GM19372 (cell line): ENCODE measurements around the gene SEMA3B.
"Not testable (repeated sequence)": the region's sequence is repeated elsewhere in the genome, so short reads cannot be mapped to it uniquely, and the experiment has no call there.

ENCODE experiments used
- ATAC-seq: cut with Tn5 transposase; IDR thresholded peaks from one replicate; pipeline ENCODE4 v1.9.1; 2021; ENCODE audit warnings: mild to moderate bottlenecking, low read depth, moderate library complexity; ENCODE audit not compliant: unreplicated experiment

Gene SEMA3B

GRCh38 chr3:50303013-50303815 is 34.3 kb downstream of the SEMA3B start, which contains the start of gene HYAL1:
HYAL1 (minus strand) TSS chr3:50303574; CDS start chr3:50302956, 618 bp downstream.
- ATAC-seq = no peak

GRCh38 chr3:50304601-50305000 is 35.7 kb downstream of the SEMA3B start:
- no peak for ATAC-seq

DNA sequence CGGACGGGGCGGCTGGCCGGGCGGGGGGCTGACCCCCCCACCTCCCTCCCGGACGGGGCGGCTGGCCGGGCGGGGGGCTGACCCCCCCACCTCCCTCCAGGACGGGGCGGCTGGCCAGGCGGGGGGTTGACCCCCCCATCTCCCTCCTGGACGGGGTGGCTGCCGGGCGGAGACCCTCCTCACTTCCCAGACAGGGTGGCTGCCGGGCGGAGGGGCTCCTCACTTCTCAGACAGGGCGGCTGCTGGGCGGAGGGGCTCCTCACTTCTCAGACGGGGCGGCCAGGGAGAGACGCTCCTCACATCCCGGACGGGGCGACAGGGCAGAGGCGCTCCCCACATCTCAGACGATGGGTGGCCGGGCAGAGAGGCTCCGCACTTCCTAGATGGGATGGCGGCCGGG is 43.1 kb downstream of the SEMA3B start:
- ATAC-seq = not testable (repeated sequence)

DNA sequence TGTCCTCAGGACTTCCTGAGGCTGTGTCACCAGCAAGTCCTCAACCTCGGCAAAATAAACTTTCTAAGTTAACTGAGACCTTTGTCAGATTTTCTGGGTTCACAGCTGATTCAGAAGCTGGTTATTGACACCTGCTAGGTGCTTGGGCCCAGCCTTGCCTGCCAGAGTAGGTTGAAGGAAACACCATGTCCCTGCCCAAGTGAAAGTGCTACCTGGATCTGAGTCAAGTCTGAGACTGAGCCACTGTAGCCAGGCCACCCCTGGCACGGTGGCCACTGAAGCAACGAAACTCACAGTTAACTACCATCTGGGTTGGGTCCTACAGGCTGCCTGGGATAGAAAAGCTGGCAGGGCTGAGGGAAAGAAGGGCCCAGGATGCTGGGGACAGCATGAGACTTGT is 45.4 kb downstream of the SEMA3B start:
- no peak for ATAC-seq

GRCh38 chr3:50314816-50315215 is 45.9 kb downstream of the SEMA3B start:
- no peak for ATAC-seq

- no peak for ATAC-seq
Observed at GRCh38 chr3:50316657-50317242, 47.8 kb downstream of the SEMA3B start.

DNA sequence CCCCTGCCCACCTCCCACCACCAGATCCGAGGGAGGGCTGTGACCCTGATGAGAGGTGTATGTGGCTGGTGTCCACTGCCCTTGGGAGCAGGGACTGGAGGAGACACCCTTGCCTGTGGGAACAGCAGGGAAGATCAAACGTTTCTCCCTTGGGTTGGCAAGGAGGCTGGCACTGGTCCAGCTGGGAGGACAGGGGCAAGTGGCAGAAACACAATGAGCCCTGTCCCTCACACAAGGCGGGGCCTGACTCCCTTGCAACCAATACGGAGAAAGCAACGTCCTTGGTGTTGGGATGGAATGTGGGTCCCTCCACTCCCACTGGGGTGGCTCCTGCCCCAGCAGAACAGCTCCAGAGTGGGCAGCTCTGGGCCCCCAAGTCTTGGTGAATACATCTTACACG is 48.4 kb downstream of the SEMA3B start:
- no peak for ATAC-seq

DNA sequence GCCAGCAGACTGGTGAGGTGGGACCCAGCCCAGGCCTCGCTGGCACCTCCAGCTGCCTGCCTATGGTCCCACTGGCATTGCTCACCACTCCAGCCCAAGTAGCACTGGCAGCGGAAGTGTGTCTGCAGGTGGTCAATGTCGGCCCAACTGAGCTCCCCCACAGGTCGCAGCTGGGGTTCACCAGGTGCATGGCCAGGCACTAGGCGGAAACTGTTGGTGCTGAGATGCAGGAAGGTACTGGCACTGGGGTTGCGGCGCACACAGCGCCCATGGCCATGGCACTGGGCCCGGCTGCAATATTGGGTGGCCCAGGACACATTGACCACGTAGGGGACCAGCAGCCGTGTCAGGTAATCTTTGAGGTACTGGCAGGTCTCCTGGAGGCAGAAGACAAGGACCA is 49.2 kb downstream of the SEMA3B start:
- no peak for ATAC-seq

DNA sequence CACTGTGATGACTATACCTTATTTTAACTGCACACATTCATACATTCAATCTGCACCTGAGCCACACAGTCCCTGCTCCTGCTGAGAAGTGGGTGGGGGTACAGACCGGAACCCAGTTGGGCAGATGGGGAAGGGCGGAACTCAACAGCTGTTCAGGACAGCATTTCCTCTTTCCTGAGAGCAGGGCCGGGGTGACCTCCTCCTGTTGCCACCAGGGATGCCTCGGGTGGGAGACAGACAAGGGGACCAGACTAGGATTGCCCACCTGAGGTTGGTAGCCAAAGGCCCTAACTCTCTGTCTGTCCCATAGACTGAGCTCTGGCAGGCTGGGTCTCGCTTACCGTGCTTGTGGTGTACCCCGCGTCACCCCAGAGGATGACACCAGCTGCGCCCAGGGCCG is 49.7 kb downstream of the SEMA3B start:
- no peak for ATAC-seq

GRCh38 chr3:50319181-50319893 is 50.4 kb downstream of the SEMA3B start:
- ATAC-seq = no peak

DNA sequence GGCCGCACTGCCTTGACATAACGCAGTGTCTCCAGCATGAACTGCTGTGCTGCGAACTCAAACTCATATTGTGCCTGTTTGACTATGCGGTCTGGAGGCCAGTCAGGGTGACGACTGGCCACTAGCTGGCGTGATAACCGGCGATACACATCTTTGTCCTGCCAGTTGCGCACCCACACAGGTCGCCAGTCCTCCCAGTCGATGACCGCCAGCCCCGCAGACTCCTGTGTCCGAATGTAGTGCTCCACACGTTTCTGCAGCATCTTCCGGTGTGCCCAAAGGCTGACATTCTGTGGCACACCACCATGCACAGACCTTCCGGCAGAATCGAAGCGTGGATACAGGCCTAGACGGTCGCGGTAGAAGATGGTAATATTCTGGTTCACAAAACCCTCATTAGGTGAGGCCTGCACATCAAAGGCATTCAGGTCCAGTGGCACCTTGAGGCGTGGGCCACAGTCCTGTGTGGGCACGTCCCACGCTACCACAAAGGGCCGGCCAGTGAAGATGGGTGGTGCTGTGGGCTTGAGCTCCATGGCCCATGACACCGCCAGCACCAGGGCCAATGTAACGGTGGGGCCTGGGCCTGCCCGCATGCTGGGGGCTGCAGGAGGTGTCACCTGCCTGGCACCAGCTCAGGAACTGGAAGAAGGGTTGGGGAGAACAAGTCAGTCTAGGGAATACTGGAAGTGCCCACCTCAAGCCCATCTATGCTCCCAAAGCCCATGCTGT is 51.1 kb downstream of the SEMA3B start:
- ATAC-seq = no peak

- peak; percentile 62 for ATAC-seq
Observed at GRCh38 chr3:50320853-50321335, 51.9 kb downstream of the SEMA3B start.

- ATAC-seq = peak; percentile 85
Observed at GRCh38 chr3:50321336-50322114, 52.6 kb downstream of the SEMA3B start.

- no peak for ATAC-seq
Observed at GRCh38 chr3:50322115-50322385, 53.1 kb downstream of the SEMA3B start.

DNA sequence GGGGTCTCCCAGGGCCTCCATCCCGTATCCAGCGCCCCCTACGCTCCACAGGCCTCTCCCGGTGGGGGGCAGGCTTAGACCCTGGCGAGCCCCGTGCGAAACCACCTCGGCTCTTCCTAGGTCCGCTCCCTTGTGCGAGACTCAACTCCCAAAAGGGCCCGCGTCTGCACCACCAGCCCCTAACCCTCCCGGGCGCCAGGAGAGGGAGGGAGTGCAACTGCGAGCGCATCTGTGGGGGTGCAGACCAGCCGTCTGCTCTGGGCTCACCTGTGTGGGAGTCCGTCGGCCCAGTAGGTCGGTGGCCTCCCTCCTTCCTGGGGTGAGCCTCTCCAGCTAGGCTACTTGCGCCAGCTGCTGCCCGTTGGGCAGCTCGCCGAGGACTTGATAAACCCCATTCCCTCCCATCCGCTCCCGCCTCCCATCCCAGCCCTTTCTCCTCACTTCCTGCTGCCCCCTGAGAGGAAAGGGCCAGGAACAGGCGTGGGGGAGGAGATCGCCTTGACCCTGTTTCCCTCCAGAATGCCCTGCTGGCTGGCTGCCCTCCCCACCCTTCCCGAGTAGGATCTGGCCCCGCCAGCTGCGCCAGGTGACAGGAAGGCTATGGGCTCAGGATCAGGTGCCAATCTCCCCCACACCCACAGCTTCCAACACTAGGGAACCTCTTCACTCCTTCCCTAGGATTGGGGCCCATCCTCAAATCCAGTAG is 53.6 kb downstream of the SEMA3B start, which contains the start of gene HYAL2:
HYAL2 (minus strand) TSS at position 360 of the 706 bp plus-strand sequence. CDS start 2,256 bp downstream, outside the sequence.
- ATAC-seq = no peak

DNA sequence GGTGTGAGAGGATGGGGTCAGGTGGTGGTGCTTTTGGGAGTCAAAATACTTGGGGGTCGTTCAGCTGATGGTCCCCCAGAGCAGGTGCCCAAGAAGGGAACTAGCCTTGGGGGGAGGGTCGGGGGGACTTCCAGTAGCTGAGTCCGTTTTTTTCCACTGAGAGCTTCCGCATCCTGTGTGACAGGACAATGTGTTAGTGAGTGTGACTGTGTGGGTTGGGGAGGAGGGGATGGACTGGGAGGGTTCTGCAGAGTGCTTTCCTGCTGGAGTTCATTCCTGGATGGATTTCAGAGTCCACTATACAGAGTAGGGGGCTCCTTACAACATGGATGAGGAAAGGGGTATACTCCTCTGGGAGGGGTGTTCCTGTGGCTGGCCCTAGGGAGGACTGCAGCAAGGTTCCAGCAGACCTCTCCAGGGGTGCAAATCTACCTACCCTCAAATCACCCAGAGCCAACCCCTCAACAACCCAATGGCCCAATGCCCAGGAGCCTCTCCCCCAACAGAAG is 54.2 kb downstream of the SEMA3B start:
- ATAC-seq = no peak

- ATAC-seq = no peak
Observed at GRCh38 chr3:50323614-50324199, 54.8 kb downstream of the SEMA3B start.

- ATAC-seq = no peak
Observed at GRCh38 chr3:50324351-50325112, 55.6 kb downstream of the SEMA3B start.
